ENCODE data around the gene SCN1A.

- TF ChIP-seq CTCF (IDR thresholded peaks at IDR 0.05 in 4 of 5, conservative IDR thresholded peaks at IDR 0.05 in 1 of 5) (no peak), POLR2A (IDR thresholded peaks at IDR 0.05) (no peak)
Observed at GRCh38 chr2:166025313-166025712, 102.5 kb downstream of the SCN1A start.

Measured in gastrocnemius medialis (tissue), 4 donors.